HG03442 (cell line): Measurements from ENCODE around the gene NTSR1.

Experiments
- ATAC-seq: cut with Tn5 transposase; IDR thresholded peaks from one replicate; pipeline ENCODE4 v1.9.1; 2021; ENCODE audit warnings: mild to moderate bottlenecking, moderate library complexity; ENCODE audit not compliant: unreplicated experiment

Gene NTSR1

GRCh38 chr20:62779417-62779685, 70.7 kb downstream of the NTSR1 start:
- no peak for ATAC-seq

GRCh38 chr20:62780204-62780603, 71.6 kb downstream of the NTSR1 start:
- ATAC-seq = no peak

- no peak for ATAC-seq
Observed at GRCh38 chr20:62780696-62781095, 72.1 kb downstream of the NTSR1 start.

- ATAC-seq = no peak
Observed at GRCh38 chr20:62782149-62782892, 73.7 kb downstream of the NTSR1 start.

- ATAC-seq = no peak
Observed at GRCh38 chr20:62782893-62783278, 74.2 kb downstream of the NTSR1 start.

GRCh38 chr20:62784497-62784896, 75.9 kb downstream of the NTSR1 start:
- no peak for ATAC-seq

GRCh38 chr20:62785393-62785792, 76.8 kb downstream of the NTSR1 start:
- ATAC-seq = no peak

GRCh38 chr20:62786157-62786556, 77.5 kb downstream of the NTSR1 start:
- no peak for ATAC-seq

- no peak for ATAC-seq
Observed at GRCh38 chr20:62787321-62787720, 78.7 kb downstream of the NTSR1 start.

- ATAC-seq = no peak
Observed at GRCh38 chr20:62787866-62788265, 79.2 kb downstream of the NTSR1 start.

GRCh38 chr20:62788607-62789006, 80.0 kb downstream of the NTSR1 start:
- ATAC-seq = no peak

GRCh38 chr20:62790075-62790474, 81.4 kb downstream of the NTSR1 start:
- no peak for ATAC-seq

- no peak for ATAC-seq
Observed at GRCh38 chr20:62791301-62792181, 82.9 kb downstream of the NTSR1 start.

- no peak for ATAC-seq
Observed at GRCh38 chr20:62792182-62792939, 83.7 kb downstream of the NTSR1 start.

GRCh38 chr20:62792940-62793756, 84.5 kb downstream of the NTSR1 start:
- ATAC-seq = no peak

- ATAC-seq = no peak
Observed at GRCh38 chr20:62793757-62794006, 85.0 kb downstream of the NTSR1 start.

GRCh38 chr20:62794007-62794724, 85.5 kb downstream of the NTSR1 start:
- peak; percentile 54 for ATAC-seq

GRCh38 chr20:62795023-62795761, 86.6 kb downstream of the NTSR1 start:
- no peak for ATAC-seq

GRCh38 chr20:62796699-62797491, 88.3 kb downstream of the NTSR1 start:
- ATAC-seq = no peak
